Astrocyte of the spinal cord (primary cell): Measurements from ENCODE around the gene INKA1.
"Not testable (repeated sequence)": the region's sequence is repeated elsewhere in the genome, so short reads cannot be mapped to it uniquely, and the experiment has no call there.

Experiments used
- DNase-seq: peaks from one replicate; pipeline ENCODE4 v3.0.0; 2011; ENCODE audit warnings: low read depth, low spot score
- H3K4me3 ChIP-seq: 2 replicates; pipeline ENCODE4 v1.5.1; 2011; ENCODE audit warnings: low read depth, mild to moderate bottlenecking, low read length, moderate library complexity
- CTCF ChIP-seq: IDR thresholded peaks from 2 replicates; pipeline ENCODE4 v1.5.1; 2012; ENCODE audit warnings: low read depth, mild to moderate bottlenecking, low read length, inconsistent platforms
- in situ Hi-C: cut with HindIII; loops from 2 replicates; pipeline ENCODE4 v1.10.0; 2017; ENCODE audit warnings: low sequenced_read_pairs

Gene INKA1

GRCh38 chr3:49763981-49764380 is 39.1 kb upstream of the INKA1 start:
- no peak for TF ChIP-seq CTCF
- no peak for DNase-seq
- in situ Hi-C loops: no loop called here
- no peak overlapping the region for H3K4me3 ChIP-seq

GRCh38 chr3:49769286-49769915 is 33.7 kb upstream of the INKA1 start:
- DNase-seq: no peak
- no peak overlapping the region for H3K4me3 ChIP-seq
- in situ Hi-C loops: no loop called here
- no peak for TF ChIP-seq CTCF

- TF ChIP-seq CTCF: no peak
- in situ Hi-C loops: no loop called here
- no peak for DNase-seq
- no peak overlapping the region for H3K4me3 ChIP-seq
Observed at GRCh38 chr3:49769926-49770325, 33.1 kb upstream of the INKA1 start.

- in situ Hi-C loops: no loop called here
Observed at GRCh38 chr3:49771340-49771938, 31.6 kb upstream of the INKA1 start.

GRCh38 chr3:49772703-49773102 is 30.4 kb upstream of the INKA1 start:
- no peak overlapping the region for H3K4me3 ChIP-seq
- no peak for DNase-seq
- TF ChIP-seq CTCF: no peak
- in situ Hi-C loops: no loop called here

More at GRCh38 chr3:49771340-49771938, 31.6 kb upstream of the INKA1 start:
- no peak overlapping the region for H3K4me3 ChIP-seq
- TF ChIP-seq CTCF: no peak
- no peak for DNase-seq

GRCh38 chr3:49775538-49775937 is 27.5 kb upstream of the INKA1 start:
- H3K4me3 ChIP-seq: no peak overlapping the region
- TF ChIP-seq CTCF: no peak
- no peak for DNase-seq
- in situ Hi-C loops: no loop called here

- H3K4me3 ChIP-seq, DNase-seq, in situ Hi-C loops: not testable (repeated sequence)
Observed at GRCh38 chr3:49776101-49776500, 27.0 kb upstream of the INKA1 start.
